Right cardiac atrium (tissue), 5 donors: ENCODE data around the gene NEAT1. TPM values are rescaled to one million over a fixed set of nuclear protein-coding genes. Genes with fewer than 3 reads are reported as not detected.

ENCODE experiments used
- ATAC-seq, 2 donors: fragments of 200-7000 bp; cut with Tn5 transposase; one replicate each; pipeline versions ENCODE4 v1.8.0 to v1.9.1; 2020; ENCODE audit warnings: moderate library complexity in 2 of 2, mild to moderate bottlenecking in 1 of 2
- DNase-seq, 3 donors: peaks; one replicate each; pipeline ENCODE4 v3.0.0-alpha.2; 2020
- H3K27ac ChIP-seq: one replicate; pipeline ENCODE4 v1.5.1; 2013; ENCODE audit warnings: mild to moderate bottlenecking, low read length, control low read depth, moderate library complexity
- H3K27me3 ChIP-seq: one replicate; pipeline ENCODE4 v1.6.1; 2013; ENCODE audit not compliant: control insufficient read depth, insufficient read depth
- H3K4me1 ChIP-seq: one replicate; pipeline ENCODE4 v1.6.1; 2013; ENCODE audit warnings: low read length; ENCODE audit not compliant: control insufficient read depth, insufficient read depth
- H3K4me3 ChIP-seq: one replicate; pipeline ENCODE4 v1.5.1; 2013; ENCODE audit warnings: low read length, control low read depth
- H3K9me3 ChIP-seq: one replicate; pipeline ENCODE4 v1.6.1; 2013; ENCODE audit warnings: low read length; ENCODE audit not compliant: control insufficient read depth
- WGBS: extraction: QIAGEN DNeasy Blood & Tissue Kit; methylation state at CpG from one replicate; pipeline ENCODE4 v1.1.7; 2013; 5-methylcytosine and 5-hydroxymethylcytosine counted together
- intact Hi-C, 4 donors: fragments of 100-400 bp; cut with DNase I; formaldehyde crosslinking; loops; one replicate each; pipeline versions ENCODE4 v1.11.0 to v1.14.0; 2022 to 2023
- polyA plus RNA-seq: library from polyadenylated mRNA; stranded (reverse); fragments of 200-250 nt; gene quantifications from one replicate; pipeline ENCODE4 v1.2.3, GENCODE V29; 2013
- total RNA-seq, 4 donors: library from RNA; stranded (reverse); fragmentation: NEBNext Ultra II Directional; extraction: Animal tissue kit (Norgen Biotek cat#: 25700); gene quantifications; one replicate each; pipeline ENCODE4 v1.2.1, GENCODE V29; 2021
- donor health status: healthy with polysubstance abuse.
- donor health status: DM: no; HTN: yes; CAD: no.
- donor health status: DM: no; HTN: no; CAD: no.
- donor health status: DM: no; HTN: yes; CAD: no; lungs with severe emphysema.
- donor health status: DM: yes; HTN: yes; CAD: no.

NEAT1 gene
- total and polyA plus RNA-seq, 5 donors: 346 to 441 (median 440) TPM

DNA sequence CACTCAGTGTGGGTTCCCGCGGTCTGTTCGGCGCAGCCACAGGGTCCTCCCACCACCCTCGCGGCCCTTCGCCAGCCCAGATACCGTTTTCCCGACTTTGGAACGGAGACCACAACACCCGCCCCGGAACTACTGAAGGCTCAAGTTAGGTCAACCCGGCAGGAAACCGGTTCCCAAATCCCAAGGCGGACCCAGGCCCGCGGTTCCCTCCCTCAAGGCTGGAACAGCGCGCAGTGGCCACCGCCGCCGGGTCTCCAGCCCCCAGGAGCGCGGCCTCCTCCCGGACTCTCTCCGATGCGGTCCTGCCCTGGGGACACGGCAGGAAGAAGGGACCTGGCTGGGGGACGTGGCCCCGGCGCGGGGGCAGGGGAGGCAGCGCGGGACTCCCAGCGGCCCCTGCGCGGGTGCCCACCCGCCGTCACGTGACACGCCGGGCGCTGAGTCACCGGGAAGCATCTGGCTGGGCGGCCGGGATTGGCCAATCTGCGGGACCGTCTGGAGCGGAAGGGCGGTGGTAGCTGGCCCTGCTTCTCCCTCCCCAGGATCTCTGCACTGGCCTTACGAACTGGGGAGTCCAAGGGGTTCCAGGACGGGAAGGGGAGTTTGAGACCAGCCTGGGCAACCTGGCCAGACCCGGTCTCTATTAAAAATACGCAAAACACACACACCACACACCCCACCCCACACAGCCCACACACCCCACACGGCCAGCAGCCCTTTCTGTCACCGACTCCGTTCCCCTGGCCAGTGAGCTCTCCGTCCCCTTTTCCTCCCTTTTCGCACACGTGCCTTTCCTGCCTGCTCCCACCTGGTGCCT lies 54.8 kb downstream of the NEAT1 start:
- DNase-seq (peak; percentile 98 to 99 (median 99)), ATAC-seq (peak; percentile 92 to 93)
- H3K27ac ChIP-seq: peak overlapping the region; percentile 96
- no peaks in the 10 kb centered on the region for H3K9me3 ChIP-seq
- no peaks in the 10 kb centered on the region for H3K27me3 ChIP-seq
- WGBS: under 1% methylated on average over 60 of the region's 60 CpGs
- peak overlapping the region; percentile 68 for H3K4me3 ChIP-seq
- peaks cover 8% of the 10 kb centered on the region for H3K4me1 ChIP-seq
- intact Hi-C loops: loop anchor here in 1 of 4 donors (5.0 kb wide), 1 partner anchor 35 kb away; no protein-coding TSS in a partner anchor

DNA sequence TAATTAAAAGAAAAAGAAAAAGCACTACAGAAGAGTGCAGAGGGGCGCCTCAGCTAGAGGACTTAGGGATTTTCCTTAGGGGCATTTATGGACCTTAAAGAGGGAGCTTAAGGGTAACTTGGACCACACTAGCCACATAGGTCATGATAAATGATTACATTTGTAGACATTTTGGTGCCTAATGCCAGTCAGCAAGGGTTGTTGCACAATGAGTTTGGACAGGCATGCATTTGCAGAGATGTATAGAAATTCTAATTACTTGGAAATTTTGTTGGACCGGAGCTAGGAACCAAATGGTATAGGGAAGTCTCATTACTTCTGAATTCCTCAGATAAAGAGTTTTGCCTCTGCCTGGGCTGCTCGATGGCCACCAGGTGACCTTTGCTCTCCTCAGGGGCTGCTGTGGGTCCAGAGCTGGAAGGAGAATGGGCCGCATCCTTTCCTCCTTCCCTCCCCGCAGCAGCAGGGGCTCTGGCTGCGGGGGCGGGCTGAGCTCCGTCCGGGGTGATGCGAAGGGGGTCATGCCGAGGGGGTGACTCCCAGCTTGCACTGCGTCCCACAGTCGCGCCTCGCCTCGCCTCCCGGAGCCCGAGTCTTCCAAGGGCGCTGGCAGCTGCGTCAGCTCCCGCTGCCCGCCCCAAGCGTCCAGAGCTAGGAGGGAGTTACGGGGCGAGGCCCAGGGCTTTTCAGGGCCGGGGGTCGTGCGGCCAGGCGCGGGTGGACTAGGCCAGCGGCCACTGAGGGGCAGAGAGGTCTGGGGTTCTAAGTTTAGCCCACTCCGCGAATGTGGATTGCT lies 56.0 kb downstream of the NEAT1 start:
- Histone ChIP-seq H3K27ac (peak overlapping the region; percentile 80), H3K4me1 (peaks cover 8% of the 10 kb centered on the region), H3K4me3 (peak overlapping the region; percentile 2), H3K27me3 (no peaks in the 10 kb centered on the region), H3K9me3 (no peaks in the 10 kb centered on the region)
- DNase-seq: peak; percentile 77 to 90 (median 88)
- ATAC-seq: peak; percentile 38 to 42
- 29% methylated on average over 33 of the region's 33 CpGs for WGBS
- intact Hi-C loops: loop anchor here in 1 of 4 donors (5.0 kb wide), 1 partner anchor 34 kb away; no protein-coding TSS in a partner anchor

DNA sequence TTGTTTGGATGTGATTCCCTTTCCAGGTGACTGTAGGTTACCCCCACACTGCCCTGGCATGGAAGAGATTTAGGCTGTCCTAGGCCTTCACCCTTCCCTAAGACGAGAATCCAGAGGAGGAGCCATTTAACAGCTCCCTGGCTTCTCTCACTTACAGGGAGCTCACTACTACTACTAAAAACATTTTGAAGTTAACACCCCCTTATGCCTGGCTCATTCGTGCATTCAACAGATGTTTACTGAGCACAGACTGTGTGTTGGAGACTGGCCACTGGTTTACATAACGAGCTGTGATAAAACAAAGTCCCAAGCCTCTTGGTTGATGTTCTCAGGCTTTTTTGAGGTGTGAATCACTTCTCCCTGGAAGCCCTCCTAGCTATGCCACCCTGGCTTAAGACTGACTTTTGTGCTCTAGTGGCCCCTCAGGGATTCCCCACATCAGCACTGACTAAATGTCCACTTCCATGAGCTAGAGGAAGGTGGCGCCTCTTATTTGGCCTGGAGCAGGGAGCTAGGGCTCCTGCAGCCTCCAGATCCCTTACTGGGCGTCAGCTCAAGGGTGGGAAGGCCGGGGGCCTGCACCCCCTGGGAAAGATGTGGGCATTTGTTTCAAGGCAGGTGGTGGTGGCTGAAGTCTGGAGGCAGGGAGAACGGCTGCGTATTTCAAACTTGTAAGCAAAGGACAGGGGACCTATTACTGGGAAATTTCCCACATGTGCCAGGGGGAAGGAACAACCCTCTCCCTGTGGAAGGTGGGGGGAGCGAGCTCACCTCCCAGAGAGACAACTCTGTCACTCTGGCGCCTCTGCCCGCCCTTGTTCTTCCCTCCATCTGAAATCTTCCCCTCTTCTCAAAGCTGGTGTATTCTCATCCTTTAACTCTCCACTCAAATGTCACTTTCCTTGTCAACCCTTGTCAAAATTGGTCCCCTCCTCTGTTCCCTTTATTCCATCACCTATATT lies 56.9 kb downstream of the NEAT1 start:
- DNase-seq: peak; percentile 62 to 81 (median 77)
- WGBS: 37% methylated on average over 11 of the region's 11 CpGs
- intact Hi-C loops: loop anchor here in 1 of 4 donors (5.0 kb wide), 1 partner anchor 33 kb away; no protein-coding TSS in a partner anchor
- Histone ChIP-seq H3K27me3 (no peaks in the 10 kb centered on the region), H3K9me3 (no peaks in the 10 kb centered on the region), H3K4me1 (peaks cover 8% of the 10 kb centered on the region), H3K4me3 (peak overlapping the region; percentile 2), H3K27ac (peak overlapping the region; percentile 80)
- peak; percentile 47 to 63 for ATAC-seq

DNA sequence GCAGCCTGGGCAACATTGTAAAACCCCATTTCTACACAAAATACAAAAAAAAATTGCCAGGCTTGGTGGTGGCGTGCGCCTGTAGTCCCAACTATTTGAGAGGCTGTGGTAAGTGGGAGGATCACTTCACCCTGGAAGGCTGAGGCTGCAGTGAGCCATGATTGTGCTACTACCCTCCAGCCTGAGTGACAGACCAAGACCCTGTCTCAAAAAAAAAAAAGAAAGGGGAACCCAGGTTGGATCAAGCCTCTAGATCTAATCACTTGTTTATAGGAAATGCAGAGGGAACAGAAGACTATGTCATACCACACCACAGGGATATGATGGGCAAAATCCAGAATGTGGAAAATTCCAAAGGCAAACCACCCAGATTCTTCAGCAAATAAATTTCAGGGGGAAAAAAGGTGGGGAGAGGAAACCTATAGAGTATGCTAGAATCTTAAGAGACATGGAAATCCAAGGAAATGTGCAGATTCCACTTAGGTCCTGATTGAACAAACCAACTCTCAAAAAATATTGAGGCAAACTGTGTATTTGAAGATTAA lies 59.8 kb downstream of the NEAT1 start:
- Histone ChIP-seq H3K27me3 (no peaks in the 10 kb centered on the region), H3K9me3 (no peaks in the 10 kb centered on the region)
- WGBS: 99% methylated on average over 2 of the region's 2 CpGs

DNA sequence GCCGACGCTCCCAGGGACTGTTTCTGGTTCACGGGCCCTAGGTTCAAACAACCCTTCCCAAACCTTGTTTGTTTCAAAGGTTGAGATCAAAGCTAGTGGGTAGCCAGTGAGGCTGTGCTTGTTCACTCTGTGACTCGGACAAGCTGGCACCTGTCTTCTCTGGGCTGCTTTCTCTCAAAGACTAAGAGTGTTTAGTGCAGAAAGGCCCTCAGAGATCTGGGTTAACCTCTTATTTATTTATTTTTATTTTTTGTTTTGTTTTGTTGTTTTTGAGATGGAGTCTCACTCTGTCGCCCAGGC lies 63.3 kb downstream of the NEAT1 start:
- DNase-seq (no peak), ATAC-seq (no peak)
- 74% methylated on average over 5 of the region's 5 CpGs for WGBS
- intact Hi-C loops: no loop called here
- Histone ChIP-seq H3K9me3 (no peaks in the 10 kb centered on the region), H3K4me3 (no peak overlapping the region), H3K4me1 (peaks cover 35% of the 10 kb centered on the region), H3K27ac (no peak overlapping the region), H3K27me3 (no peaks in the 10 kb centered on the region)

More for the DNA sequence above, 59.8 kb downstream of the NEAT1 start:
- peaks cover 10% of the 10 kb centered on the region for H3K4me1 ChIP-seq
- no peak for ATAC-seq
- intact Hi-C loops: no loop called here
- no peak overlapping the region for H3K4me3 ChIP-seq
- no peak overlapping the region for H3K27ac ChIP-seq
- no peak for DNase-seq

DNA sequence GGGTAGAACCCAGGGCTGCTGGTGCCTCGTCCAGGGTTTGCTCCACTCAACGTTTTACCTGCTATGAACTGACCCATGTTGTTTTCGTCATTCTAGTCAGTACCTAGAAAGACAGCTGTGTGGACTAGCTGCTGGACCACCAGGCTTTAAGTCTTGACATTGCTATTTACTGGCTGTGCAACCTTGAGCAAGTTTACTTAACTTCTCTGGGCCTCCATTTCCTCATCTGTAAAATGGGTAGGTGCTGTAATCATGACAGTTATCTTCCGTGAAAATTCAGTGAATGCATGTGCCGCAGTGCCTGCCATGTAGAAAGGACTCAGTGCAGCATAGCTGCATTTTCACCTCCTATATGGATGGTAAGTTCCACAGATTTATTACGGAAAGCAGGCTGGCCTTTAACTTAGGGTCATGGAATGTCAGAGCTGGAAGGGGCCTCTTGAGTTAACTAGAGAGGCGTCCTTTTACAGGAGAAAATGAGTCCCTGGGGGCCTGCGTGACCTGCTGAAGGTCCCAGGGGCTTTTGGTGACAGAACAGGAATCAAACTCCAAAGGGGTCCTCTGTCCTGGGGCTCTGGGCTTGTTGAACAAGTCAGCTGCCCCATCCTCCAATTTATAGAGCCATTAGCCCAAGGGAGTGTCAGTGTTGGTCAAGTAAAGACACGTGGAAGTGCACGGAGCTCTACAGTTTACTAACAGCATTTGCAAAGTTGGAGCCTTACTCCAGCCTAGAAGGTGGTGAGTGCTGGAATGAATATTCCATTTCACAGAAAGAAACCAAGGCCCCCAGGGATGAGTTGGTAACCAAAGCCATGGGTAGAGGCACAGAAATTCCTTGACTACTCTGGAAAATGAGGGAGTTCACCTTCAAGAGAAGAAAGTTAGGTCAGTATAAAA lies 64.2 kb downstream of the NEAT1 start:
- H3K9me3 ChIP-seq: no peaks in the 10 kb centered on the region
- ATAC-seq (no peak), DNase-seq (no peak)
- peak overlapping the region; percentile 96 for H3K27ac ChIP-seq
- intact Hi-C loops: no loop called here
- 75% methylated on average over 10 of the region's 10 CpGs for WGBS
- H3K27me3 ChIP-seq: no peaks in the 10 kb centered on the region
- peaks cover 42% of the 10 kb centered on the region for H3K4me1 ChIP-seq
- no peak overlapping the region for H3K4me3 ChIP-seq

DNA sequence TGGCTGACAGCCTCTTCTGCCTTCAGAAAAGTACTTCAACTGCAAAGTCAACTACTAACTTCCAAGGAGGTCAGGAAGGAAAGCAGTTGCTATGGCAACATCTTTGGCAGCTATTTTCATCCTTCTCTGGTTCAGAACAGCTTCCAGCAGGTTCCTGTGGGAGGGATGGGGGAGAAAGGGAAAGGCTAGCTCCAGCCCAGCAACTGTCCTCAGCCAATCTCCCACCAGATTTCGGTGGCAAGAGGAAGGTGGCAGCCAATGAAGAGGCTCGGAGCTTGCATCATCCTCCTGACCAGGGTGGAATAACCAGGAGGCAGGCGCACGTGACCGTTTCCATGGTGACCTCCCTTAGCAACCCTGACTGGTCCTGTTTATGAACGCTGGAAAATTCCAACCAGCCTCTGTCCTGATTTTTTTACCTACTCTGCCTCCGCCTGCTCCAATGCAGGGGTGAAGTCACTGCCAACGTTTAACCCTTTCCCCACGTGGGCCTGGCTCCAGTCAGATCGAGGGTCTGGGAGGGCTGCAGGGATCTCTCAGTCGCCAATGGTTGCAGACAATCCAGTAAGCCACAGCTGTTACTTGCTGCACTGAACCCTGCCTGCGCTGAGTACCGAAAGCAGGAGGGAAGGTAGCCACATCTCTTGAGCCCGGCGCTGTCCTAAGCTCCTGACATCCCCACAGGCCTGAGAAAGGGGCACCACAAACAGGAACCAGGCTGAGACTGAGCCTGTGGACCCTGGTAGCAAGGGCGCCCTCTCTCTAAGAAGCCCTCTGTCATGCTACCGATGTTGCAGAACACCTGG lies 65.1 kb downstream of the NEAT1 start:
- 9% methylated on average over 17 of the region's 17 CpGs for WGBS
- H3K27ac ChIP-seq: peak overlapping the region; percentile 99
- peak; percentile 90 to 94 for ATAC-seq
- H3K27me3 ChIP-seq: no peaks in the 10 kb centered on the region
- H3K9me3 ChIP-seq: no peaks in the 10 kb centered on the region
- no peak overlapping the region for H3K4me3 ChIP-seq
- intact Hi-C loops: no loop called here
- DNase-seq: peak; percentile 97 to 99 (median 98)
- H3K4me1 ChIP-seq: peaks cover 50% of the 10 kb centered on the region

DNA sequence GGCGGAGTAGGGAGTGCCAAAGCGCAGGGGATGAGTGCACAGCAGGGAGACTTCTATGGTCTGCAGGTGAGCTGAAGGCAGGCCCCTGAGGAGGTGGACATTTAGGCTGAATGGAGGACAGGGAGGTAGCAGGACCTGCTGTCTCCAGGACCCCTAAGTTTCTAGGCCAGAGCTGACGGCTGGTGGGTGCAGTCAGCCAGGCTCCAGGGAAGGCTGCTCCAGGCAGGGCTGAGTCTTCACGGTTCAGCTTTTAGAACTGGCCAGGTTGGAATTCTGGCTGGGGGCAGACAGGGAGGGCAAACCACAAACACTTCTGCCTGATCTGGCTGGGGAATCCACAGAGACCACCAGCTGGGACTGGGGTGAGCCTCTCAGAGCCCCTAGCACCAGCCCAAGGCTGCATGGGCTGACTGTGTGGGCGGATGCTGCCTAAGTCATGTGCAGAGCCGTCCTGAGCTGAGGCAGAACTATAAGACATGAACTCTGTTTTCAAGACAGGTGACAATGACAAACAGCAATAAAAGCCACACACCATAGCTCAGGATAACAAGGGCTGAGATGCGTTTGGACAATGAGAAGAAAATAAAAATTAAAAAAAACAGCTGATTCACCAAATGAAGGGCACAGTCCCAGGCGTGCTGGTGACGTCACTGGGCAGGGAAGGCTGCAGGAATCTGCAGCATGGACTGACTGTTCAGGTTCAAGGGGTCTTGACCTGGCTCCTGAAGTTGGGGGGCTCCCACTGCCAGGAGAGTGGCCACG lies 65.9 kb downstream of the NEAT1 start:
- WGBS: 29% methylated on average over 10 of the region's 10 CpGs
- Histone ChIP-seq H3K4me1 (peaks cover 50% of the 10 kb centered on the region), H3K9me3 (no peaks in the 10 kb centered on the region), H3K27ac (peak overlapping the region; percentile 99), H3K27me3 (no peaks in the 10 kb centered on the region), H3K4me3 (no peak overlapping the region)
- intact Hi-C loops: no loop called here
- no peak for ATAC-seq
- peak; percentile 81 to 86 (median 86) for DNase-seq
